ENCODE data around the gene PCNX4.
A peak's percentile ranks its signal among the peaks of the same experiment; 100 is the strongest.
"Not testable (repeated sequence)": the region's sequence is repeated elsewhere in the genome, so short reads cannot be mapped to it uniquely, and the experiment has no call there.

Gene PCNX4

GRCh38 chr14:60091550-60092525 is at the start of gene PCNX4:
Gene PCNX4 (plus strand): TSS chr14:60091923. CDS start chr14:60107639, 15,716 bp downstream.
- DNase-seq = peak; percentile 98 to 99

- not testable (repeated sequence) for DNase-seq
These were observed 43.7 kb upstream of the PCNX4 start for GRCh38 chr14:60047976-60048375.

- peak in 1 of 2 experiments; percentile 12 for DNase-seq
These were observed 40.0 kb upstream of the PCNX4 start for GRCh38 chr14:60051721-60052221.

GRCh38 chr14:60058087-60058486 is 33.6 kb upstream of the PCNX4 start:
- DNase-seq = no peak

GRCh38 chr14:60061371-60061770 is 30.4 kb upstream of the PCNX4 start:
- no peak for DNase-seq

GRCh38 chr14:60064491-60065072 is 27.1 kb upstream of the PCNX4 start:
- DNase-seq = peak in 1 of 2 experiments; percentile 36

GRCh38 chr14:60067882-60068281 is 23.8 kb upstream of the PCNX4 start:
- no peak for DNase-seq

GRCh38 chr14:60079723-60080122 is 12.0 kb upstream of the PCNX4 start:
- no peak for DNase-seq

- DNase-seq = no peak
These were observed 6.6 kb upstream of the PCNX4 start for GRCh38 chr14:60085085-60085484.

- no peak for DNase-seq
These were observed 6.0 kb upstream of the PCNX4 start for GRCh38 chr14:60085693-60086092.

GRCh38 chr14:60087668-60088067 is 4.1 kb upstream of the PCNX4 start:
- DNase-seq = no peak

- DNase-seq = no peak
These were observed 2.5 kb upstream of the PCNX4 start for GRCh38 chr14:60089221-60089620.

GRCh38 chr14:60090864-60091519 is 731 bp upstream of the PCNX4 start:
- peak; percentile 67 to 83 for DNase-seq

GRCh38 chr14:60092526-60092920 is 800 bp downstream of the PCNX4 start:
- DNase-seq = peak; percentile 23 to 54

GRCh38 chr14:60093080-60093479 is 1.4 kb downstream of the PCNX4 start:
- no peak for DNase-seq

- no peak for DNase-seq
These were observed 1.9 kb downstream of the PCNX4 start for GRCh38 chr14:60093606-60094005.

GRCh38 chr14:60094306-60094897 is 2.7 kb downstream of the PCNX4 start:
- DNase-seq = no peak

- no peak for DNase-seq
These were observed 3.5 kb downstream of the PCNX4 start for GRCh38 chr14:60095231-60095630.

GRCh38 chr14:60095781-60096450 is 4.2 kb downstream of the PCNX4 start:
- DNase-seq = no peak

- no peak for DNase-seq
These were observed 6.3 kb downstream of the PCNX4 start for GRCh38 chr14:60097974-60098373.

- not testable (repeated sequence) for DNase-seq
These were observed 8.1 kb downstream of the PCNX4 start for GRCh38 chr14:60099855-60100254.

- DNase-seq = no peak
These were observed 10.1 kb downstream of the PCNX4 start for GRCh38 chr14:60101786-60102185.
